ENCODE measurements around the gene ARHGEF2. TPM values are rescaled to one million over a fixed set of nuclear protein-coding genes. Genes with fewer than 3 reads are reported as not detected.

ARHGEF2 gene
- total and polyA plus RNA-seq, 9 of the 15 experiments (the other 6 are each of a cell fraction or from before 2014, with no cell fraction given), result 7.1 to 162 (median 62.2) TPM

- TF ChIP-seq DACH1 (IDR thresholded peaks at IDR 0.05; ENCODE audit: partially characterized antibody) (no peak), AFF4 (CRISPR knock-in tag; IDR thresholded peaks at IDR 0.05) (peak; percentile 96), HMG20B (CRISPR knock-in tag; IDR thresholded peaks at IDR 0.05) (no peak; the same call in 1 of the 2 replicates), ZNF224 (CRISPR knock-in tag; IDR thresholded peaks at IDR 0.05) (no peak), POLR3G (IDR thresholded peaks at IDR 0.05; ENCODE audit: extremely low read depth, insufficient read length, insufficient replicate concordance) (no peak), HDAC8 (tag; IDR thresholded peaks at IDR 0.05) (no peak), ZNF395 (CRISPR knock-in tag; IDR thresholded peaks at IDR 0.05) (peak; percentile 89), CSDE1 (IDR thresholded peaks at IDR 0.05) (peak; percentile 21 to 91; a peak in 1 of 4 replicates), COPS2 (conservative IDR thresholded peaks at IDR 0.05) (no peak), CREB1 (IDR thresholded peaks at IDR 0.05) (peak; percentile 85), CREB1 (CRISPR knock-in tag; IDR thresholded peaks at IDR 0.05) (peak; percentile 93), ZBED1 (IDR thresholded peaks at IDR 0.05) (peak; percentile 76), ZNF431 (CRISPR knock-in tag; IDR thresholded peaks at IDR 0.05) (no peak), ZNF589 (CRISPR knock-in tag; IDR thresholded peaks at IDR 0.05; ENCODE audit: low read depth) (peak; percentile 67; the same call in 1 of the 2 replicates), SREBF2 (CRISPR knock-in tag; IDR thresholded peaks at IDR 0.05) (no peak)
- TF ChIP-seq, protein P1, sequence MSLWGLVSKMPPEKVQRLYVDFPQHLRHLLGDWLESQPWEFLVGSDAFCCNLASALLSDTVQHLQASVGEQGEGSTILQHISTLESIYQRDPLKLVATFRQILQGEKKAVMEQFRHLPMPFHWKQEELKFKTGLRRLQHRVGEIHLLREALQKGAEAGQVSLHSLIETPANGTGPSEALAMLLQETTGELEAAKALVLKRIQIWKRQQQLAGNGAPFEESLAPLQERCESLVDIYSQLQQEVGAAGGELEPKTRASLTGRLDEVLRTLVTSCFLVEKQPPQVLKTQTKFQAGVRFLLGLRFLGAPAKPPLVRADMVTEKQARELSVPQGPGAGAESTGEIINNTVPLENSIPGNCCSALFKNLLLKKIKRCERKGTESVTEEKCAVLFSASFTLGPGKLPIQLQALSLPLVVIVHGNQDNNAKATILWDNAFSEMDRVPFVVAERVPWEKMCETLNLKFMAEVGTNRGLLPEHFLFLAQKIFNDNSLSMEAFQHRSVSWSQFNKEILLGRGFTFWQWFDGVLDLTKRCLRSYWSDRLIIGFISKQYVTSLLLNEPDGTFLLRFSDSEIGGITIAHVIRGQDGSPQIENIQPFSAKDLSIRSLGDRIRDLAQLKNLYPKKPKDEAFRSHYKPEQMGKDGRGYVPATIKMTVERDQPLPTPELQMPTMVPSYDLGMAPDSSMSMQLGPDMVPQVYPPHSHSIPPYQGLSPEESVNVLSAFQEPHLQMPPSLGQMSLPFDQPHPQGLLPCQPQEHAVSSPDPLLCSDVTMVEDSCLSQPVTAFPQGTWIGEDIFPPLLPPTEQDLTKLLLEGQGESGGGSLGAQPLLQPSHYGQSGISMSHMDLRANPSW (CRISPR knock-in tag; IDR thresholded peaks at IDR 0.05), result no peak
- TF ChIP-seq, protein P2, sequence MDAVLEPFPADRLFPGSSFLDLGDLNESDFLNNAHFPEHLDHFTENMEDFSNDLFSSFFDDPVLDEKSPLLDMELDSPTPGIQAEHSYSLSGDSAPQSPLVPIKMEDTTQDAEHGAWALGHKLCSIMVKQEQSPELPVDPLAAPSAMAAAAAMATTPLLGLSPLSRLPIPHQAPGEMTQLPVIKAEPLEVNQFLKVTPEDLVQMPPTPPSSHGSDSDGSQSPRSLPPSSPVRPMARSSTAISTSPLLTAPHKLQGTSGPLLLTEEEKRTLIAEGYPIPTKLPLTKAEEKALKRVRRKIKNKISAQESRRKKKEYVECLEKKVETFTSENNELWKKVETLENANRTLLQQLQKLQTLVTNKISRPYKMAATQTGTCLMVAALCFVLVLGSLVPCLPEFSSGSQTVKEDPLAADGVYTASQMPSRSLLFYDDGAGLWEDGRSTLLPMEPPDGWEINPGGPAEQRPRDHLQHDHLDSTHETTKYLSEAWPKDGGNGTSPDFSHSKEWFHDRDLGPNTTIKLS (IDR thresholded peaks at IDR 0.05; ENCODE audit: borderline replicate concordance, low read depth), result peak; percentile 87
Observed at GRCh38 chr1:155934097-155934935, 44.0 kb downstream of the ARHGEF2 start, which contains the start of gene KHDC4 (continued).

Measured in K562 (cell line).